WTC11 (cell line): ENCODE data around the gene CACNA2D1.

Experiments used
- ETV6 ChIP-seq: sonication (generic); formaldehyde crosslinking; IDR thresholded peaks from 2 replicates; pipeline ENCODE4 v1.8.1; 2022; ENCODE audit warnings: mild to moderate bottlenecking, missing genetic modification reagents
- JUN ChIP-seq: sonication (generic); formaldehyde crosslinking; IDR thresholded peaks from 2 replicates; pipeline ENCODE4 v1.8.0; 2023; ENCODE audit warnings: mild to moderate bottlenecking, missing genetic modification reagents
- TF ChIP-seq, protein P1 (sequence below): sonication (generic); formaldehyde crosslinking; IDR thresholded peaks from 2 replicates; pipeline ENCODE4 v1.8.1; 2022; ENCODE audit warnings: low read depth, mild to moderate bottlenecking, moderate library complexity, missing genetic modification reagents, borderline replicate concordance

GRCh38 chr7:82396343-82396742, 47.2 kb downstream of the CACNA2D1 start:
- TF ChIP-seq, protein P1, sequence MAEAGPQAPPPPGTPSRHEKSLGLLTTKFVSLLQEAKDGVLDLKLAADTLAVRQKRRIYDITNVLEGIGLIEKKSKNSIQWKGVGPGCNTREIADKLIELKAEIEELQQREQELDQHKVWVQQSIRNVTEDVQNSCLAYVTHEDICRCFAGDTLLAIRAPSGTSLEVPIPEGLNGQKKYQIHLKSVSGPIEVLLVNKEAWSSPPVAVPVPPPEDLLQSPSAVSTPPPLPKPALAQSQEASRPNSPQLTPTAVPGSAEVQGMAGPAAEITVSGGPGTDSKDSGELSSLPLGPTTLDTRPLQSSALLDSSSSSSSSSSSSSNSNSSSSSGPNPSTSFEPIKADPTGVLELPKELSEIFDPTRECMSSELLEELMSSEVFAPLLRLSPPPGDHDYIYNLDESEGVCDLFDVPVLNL, result no peak
- TF ChIP-seq ETV6 (no peak), JUN (CRISPR knock-in tag) (no peak)
